GM21576 (cell line): ENCODE data around the gene PLK3.
"Not testable (repeated sequence)": the region's sequence is repeated elsewhere in the genome, so short reads cannot be mapped to it uniquely, and the experiment has no call there.

Source experiments
- ATAC-seq: cut with Tn5 transposase; IDR thresholded peaks from one replicate; pipeline ENCODE4 v1.9.1; 2021; ENCODE audit warnings: mild to moderate bottlenecking, moderate library complexity; ENCODE audit not compliant: unreplicated experiment

Gene PLK3

DNA sequence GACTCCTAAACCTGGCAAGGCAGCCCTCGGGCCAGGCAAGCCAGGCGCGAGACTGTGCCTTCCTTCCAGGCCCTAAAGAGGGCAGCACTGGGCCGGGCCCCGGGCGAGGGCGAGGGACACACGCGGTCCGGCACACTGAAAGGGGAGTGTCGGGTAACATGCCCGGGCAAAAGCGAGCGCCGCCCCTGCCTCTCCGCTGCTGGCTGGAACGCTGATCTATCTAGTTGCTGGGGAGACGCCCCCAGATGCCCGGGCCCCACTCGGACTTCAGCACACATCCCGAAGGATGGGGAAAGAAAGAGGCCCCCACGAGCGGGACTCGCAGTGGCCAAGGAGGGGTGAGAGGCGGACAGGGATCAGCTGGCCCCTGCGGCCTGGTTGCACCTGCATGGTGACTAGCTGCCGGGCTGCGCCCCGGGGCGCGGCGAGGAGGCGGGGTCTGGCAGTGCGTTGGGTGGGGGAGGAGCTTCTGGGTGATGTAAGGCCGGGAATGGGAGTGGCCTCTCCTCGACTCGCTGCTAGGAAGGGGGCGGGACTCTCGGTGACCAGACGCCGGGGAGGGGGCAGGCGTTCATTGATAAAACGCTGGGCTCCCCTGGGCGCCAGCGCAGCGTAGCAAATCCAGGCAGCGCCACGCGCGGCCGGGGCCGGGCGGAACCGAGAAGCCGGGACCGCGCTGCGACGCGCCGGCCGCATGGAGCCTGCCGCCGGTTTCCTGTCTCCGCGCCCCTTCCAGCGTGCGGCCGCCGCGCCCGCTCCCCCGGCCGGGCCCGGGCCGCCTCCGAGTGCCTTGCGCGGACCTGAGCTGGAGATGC, at the start of gene PLK3:
TSS of gene PLK3 (plus strand) at position 608 of the 815 bp plus-strand sequence. CDS start at position 695, 87 bp downstream.
- peak; percentile 78 for ATAC-seq

DNA sequence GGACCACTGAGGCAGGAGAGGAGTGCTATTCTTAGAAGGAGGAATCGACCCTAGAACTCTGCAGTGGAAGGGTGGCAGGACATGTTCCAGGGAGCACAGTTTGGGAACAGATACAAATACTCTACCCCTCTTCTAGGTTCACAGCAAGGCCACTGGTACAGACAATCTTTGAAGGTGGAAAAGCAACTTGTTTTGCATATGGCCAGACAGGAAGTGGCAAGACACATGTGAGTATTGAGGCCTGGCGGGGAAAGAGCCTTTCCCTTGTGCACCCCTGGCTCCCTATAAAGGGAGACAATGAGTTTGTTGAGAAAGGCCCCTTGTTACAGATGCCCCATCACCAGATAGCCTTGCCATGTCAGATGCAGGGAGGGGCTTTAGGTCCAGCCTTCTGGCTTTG, 42.8 kb upstream of the PLK3 start:
- no peak for ATAC-seq

DNA sequence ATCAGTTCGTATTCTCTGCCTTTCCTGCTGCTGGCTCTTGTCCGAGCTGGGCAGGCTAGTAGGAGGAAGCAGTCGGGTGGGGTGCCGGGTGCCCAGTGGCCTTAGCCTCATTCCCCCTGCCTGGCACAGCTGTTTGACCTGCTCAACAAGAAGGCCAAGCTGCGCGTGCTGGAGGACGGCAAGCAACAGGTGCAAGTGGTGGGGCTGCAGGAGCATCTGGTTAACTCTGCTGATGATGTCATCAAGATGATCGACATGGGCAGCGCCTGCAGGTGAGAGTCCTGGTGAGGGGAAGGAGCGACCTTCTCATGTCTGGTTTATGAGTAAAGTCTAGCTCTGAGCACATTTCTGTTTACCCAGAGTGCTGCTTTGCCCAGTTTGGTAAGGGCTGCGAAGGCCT, 41.1 kb upstream of the PLK3 start:
- ATAC-seq: no peak

DNA sequence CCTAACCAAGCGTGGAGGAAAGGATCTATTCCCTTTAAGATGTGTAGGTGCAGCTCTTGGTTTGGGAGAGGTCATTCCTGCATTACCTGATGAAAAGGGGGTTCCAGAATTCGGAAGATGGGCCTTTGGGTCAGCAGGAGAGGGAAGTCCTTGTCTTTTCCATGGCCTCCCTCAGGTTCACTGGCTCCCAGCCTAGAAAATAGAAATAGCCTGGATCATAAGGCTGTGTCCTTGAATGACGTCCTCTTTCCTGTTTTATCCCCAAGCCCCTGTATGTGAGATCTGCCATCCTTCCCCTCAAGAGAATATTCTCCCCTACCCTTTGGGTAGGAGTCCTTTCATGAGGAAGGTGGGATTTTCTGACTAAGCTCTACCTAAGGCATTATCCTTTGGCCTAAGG, 39.3 kb upstream of the PLK3 start:
- ATAC-seq: no peak

DNA sequence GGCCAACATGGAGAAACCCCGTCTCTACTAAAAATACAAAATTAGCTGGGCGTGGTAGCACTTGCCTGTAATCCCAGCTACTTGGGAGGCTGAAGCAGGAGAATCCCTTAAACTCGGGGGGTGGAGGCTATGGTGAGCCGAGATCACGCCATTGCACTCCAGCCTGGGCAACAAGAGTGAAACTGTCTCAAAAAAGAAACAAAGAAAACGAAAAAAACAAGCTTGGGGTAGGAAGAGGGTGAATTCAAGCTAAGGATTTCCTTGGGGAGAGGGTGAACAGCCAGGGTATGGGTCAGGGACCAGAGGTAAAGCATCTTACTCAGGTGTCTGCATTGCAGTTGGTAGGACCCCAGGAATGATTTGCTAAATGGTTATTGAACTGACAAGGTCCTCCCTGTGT, 33.8 kb upstream of the PLK3 start:
- not testable (repeated sequence) for ATAC-seq

DNA sequence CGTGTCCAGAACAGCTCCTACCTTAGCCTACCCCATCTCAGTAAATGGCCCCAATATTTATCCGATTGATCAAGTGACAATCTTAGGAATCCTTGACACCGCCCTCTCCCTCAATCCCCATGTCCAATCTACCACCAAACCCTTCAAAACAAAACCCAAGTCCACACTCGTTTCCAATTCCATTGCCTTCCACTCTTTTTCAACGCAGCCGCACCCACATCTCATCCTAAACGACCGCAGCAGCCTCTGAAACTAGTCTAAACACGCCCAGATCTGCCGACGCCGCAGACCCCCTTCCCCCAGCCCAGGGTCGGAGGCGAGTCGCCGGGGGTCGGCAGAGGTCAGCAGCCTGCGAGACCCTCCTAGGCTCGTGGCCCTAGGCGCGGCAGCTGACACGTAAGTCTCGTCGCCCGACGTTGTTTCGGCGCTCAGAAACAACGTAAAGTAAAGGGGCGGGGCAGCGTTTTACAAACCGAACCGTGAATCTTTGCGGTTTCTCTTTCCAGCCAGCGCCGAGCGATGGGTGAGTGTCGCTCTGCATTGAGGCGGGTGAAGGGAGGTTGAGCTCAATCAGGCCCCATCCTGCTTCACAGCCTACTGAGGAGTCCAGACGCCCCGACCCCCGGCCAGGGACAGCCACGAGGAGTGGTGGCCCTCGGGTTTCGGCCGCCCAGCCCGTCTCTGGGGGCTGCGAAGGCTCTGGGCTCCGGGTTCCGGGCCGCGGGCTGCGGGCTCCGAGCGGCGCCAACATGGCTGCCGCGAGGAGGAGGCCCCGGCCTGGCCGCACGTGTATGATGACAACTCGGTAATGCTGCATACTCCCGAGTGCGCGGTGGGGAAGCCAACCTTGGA, 24.9 kb upstream of the PLK3 start, which contains the start of gene RPS8:
TSS of gene RPS8 (plus strand) at position 463 of the 852 bp plus-strand sequence. CDS start at position 520, 57 bp downstream.
- ATAC-seq: peak; percentile 63

DNA sequence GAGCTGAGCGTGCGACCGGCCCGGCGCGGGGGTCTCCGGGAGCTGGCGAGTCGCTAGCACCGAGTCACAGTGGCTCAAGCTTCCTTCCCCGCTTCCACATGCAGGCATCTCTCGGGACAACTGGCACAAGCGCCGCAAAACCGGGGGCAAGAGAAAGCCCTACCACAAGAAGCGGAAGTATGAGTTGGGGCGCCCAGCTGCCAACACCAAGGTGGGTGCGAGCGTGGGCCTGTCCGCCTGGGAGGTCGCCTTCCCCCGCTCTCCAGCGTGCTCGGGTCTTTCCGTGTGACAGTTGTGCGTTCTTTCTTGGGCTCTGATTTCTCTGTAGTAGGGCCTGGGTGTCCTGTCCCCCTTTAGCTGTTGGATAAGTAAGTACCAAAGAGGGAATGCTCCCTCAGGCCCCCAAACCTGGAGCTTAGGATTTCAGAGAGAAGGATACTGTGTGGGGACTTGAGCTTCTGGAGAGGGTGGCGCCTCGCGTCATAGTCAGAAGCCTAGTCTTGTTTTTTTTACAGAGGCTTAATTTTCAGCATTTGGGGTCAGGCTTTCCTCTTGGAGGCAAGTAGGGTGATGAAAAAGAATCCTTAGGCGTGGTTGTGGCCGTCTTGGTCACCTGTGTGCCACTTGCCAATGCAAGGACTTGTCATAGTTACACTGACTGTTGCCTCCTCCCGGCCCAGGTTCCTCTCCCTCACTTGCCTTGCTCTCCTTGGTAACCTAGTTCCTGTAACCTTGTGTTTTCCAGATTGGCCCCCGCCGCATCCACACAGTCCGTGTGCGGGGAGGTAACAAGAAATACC, 24.0 kb upstream of the PLK3 start:
- ATAC-seq: peak; percentile 9

DNA sequence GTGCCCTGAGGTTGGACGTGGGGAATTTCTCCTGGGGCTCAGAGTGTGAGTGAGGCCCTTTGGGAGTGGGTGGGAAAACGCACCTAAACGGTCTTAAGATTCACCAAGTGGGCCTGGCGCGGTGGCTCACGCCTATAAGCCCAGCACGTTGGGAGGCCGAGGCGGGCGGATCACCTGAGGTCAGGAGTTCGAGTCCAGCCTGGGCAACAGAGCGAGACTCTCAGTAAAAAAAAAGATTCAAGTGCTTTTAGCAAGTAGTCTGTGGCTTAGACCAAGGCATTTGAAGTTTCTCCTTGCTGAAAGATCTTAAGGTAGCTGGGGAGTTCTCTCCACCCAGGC, 23.5 kb upstream of the PLK3 start:
- ATAC-seq: no peak

DNA sequence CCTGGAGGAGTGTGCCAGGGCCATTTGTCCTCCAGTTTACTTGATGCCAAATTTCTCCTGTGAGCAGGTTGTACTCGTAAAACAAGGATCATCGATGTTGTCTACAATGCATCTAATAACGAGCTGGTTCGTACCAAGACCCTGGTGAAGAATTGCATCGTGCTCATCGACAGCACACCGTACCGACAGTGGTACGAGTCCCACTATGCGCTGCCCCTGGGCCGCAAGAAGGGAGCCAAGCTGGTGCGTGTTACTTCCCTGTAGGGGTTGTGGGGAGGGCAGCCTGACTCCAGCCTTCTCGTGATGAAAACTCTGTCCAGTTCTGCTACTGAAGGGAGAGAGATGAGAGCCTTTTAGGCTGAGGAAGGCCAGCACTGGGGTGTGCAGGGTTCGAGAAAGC, 22.6 kb upstream of the PLK3 start:
- ATAC-seq: no peak

DNA sequence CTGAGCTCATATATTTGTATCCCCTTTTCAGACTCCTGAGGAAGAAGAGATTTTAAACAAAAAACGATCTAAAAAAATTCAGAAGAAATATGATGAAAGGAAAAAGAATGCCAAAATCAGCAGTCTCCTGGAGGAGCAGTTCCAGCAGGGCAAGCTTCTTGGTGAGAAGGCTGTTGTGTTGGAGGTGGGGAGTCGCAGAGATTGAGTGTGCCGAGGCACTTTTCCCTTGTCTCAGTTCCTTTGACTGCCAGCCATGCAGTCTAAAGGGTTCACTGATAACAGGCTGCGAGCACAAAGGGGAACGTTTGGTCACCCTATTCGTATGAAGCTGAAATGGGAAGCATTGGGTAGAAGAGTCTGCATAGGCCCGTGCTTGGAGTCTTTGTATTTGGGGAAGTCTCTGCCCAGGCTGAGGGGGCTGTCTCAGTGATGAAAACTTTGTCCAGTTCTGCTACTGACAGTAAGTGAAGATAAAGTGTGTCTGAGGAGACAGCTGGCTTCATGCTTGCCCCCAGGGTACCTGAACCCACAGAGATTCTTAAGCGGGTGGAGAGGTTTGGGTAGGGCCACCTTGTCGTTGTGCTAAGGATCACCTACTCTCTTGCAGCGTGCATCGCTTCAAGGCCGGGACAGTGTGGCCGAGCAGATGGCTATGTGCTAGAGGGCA, 22.1 kb upstream of the PLK3 start:
- no peak for ATAC-seq

DNA sequence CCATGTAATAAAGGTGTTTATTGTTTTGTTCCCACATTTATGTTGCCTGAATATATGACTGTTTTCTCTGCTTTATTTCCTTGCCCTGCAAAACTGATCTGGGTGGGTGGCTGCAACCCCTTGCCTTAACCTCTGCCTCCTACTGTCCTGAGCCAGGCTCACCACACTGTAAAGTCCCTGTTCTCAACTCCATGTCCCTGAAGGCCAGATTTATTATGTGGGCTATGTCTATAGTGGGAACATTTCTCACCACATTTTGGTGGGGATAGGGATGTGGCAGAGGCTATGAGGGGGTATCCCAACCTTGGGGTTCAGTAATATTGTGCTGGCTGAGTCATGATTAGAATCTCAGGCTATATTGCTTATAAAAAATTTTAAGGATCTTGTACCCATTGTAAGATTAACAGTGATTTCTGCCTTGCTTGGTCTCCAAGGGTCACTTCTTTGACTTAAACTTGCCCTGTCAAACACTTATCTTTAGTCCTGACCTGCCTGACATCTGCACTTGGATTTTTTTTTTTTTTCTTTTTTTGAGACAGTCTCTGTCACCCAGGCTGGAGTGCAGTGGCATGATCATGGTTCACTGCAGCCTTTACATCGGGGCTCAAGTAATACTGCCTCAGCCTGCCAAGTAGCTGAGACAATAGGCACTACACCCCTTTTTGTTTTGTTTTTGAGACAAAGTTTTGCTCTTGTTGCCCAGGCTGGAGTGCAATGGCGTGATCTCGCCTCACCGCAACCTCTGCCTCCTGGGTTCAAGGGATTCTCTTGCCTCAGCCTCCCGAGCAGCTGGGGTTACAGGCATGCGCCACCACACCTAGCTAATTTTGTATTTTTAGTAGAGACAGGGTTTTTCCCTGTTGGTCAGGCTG, 21.2 kb upstream of the PLK3 start:
- ATAC-seq: no peak

DNA sequence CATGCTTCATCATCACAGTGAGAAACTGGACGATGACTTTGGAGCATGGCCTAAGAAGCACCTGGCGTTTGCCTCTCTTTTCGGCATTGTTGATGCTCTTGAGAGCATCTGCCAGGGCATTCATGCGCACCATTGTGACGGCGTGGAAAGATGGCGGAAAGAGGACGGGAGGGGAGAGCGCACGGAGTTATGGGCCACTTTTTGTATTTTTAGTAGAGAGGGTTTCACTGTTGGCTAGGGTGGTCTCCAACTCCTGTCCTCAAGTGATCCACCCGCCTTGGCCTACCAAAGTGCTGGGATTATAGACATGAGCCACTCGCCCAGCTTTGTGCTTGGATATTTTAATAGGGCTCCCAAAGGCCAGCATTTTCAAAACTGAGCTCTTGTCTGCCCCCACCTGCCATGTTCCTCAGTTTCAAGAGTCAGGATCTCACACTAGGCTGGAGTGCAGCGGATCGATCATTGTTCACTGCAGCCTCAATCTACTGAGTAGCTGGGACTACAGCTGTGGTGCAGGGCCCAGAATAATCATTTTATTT, 19.5 kb upstream of the PLK3 start:
- ATAC-seq: no peak

DNA sequence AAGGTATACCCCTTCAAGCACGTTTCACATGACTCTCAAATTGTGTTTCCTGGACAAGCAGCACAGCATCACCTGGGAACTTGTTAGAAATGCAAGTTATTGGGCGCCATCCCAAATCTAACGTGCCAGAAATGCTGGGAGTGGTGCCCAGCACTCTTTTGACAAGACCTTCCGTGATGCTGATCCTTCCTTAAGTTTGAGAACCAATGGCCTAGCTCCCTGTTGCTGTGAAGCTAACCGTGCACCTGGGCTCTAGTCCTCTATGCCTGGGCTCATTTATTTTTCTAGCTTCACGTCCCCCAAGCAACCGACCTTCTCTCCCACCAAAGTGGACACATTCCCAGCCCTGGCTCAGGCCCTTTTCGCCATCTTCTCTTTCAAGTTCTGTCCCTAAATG, 16.5 kb upstream of the PLK3 start:
- ATAC-seq: no peak

DNA sequence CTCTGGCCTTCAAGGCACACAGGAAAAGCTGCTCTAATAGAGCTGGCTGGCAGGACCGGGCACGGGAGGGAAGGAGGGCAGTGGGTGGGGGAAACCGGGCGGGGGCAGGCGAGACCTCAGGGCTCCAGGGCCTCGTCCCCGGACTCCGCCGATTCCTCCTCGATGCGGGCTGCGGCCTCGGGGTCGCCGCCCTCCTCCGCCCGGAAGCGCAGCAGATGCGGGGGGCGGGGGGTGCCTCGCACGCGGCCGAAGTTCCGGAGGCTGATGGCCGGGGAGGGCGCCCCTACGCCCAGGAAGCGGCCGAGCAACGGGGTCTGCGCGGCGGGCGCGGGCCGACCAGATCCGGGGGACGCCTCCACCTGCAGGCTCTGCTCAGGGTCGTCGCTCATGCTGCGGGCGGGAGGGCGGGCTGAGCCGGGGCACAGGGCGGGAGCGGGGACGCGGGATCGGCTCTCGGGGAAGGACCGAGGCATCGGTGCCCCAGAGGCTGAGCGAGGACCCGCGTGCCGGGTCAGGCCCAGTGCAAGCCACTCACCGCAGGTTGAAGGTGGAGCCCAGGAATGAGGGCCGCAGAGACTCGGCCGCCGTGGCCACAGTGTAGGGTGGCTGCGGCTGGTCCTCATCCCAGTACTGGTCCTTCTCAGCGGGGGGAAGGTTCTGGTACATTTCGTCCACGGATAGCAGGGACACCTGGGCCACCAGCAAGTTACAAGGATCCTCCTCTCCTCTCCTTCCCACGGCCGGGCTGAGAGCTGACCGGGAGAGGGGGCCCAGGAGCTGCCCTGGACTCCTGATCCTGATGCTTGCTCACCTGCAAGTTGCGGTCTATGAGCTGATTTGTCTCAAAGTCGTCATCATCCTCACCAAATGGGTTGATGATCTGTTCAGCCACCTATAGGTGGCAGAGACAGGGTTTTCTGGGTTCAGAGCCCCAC, 15.8 kb upstream of the PLK3 start:
- no peak for ATAC-seq

DNA sequence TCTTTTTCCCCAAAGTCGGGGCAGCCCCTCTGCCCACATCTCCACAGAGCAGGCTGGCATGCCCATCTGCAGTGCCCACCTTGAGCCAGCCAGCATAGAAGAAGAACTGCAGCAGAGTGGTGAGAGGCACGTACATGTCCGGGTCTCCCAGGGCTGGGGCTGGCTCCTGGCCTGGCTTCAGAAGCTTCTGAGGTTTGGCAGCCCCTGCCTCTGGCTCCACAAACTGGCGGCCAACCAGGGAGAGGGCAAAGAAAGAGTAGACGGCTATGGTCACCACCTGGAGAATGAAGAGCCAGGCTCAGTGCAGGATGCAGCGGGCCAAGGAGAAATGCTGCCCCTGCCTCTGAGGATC, 15.2 kb upstream of the PLK3 start:
- no peak for ATAC-seq

DNA sequence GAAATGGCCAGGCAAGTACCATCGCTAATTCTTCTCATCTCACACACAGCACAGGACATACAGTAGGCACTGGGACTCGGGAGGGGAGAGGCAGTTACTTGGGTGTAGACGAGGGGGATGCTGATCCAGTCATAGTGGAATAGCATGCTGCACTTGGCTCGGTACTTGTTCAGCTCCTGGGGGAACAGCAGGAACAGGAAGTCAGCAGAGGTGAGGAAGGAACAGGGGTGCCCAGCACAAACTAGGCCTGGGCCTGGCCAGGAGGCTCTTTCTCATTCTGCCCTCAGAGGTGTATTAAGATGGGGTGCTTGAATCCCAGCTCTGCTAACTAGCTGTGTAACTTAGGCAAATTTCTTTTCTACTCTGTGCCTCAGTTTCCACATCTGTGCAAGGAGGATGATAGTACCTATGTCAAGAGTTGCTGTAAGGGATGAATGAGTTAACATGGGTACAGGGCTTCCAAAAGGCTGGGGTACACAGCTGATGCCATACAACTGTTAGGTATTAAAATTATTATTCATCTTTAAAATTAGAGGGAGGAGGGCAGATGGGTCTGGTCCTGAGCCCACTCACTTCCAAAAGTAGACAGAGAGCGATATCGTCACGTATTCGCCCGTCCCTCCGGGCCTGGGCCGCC, 14.6 kb upstream of the PLK3 start:
- no peak for ATAC-seq

DNA sequence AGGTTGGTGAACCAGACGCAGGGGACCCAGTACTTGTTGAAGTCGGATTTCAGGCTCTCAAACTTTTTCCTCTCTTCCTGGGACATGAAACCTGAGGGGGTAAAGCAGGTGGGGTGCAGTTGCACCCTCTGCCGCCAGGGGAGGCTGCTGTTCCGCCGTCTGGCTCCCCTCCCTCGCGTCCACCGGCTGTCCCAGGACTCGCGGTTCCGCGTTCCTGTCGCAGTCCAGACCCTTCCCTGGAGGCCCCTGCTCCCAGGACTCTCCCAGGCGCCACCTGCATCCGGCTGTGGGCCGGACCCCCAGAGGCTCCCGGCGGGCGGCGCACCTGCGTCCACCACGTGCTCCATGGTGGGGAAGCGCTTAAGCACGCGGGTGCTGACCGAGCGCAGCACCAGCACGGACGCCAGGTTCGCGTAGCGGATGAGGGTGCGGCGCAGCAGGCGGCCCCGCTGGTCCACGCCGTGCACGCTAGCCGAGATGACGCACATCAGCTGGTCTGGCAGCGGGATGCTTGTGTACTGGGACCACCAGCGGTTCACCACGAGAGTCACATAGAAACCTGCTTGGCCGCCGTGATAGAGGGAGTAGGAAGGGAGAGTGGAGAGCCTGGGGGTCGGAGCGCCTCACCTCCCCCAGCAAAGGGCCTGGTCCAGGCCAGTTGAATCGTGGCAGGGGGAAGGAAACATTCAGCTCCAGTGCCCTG, 13.9 kb upstream of the PLK3 start:
- ATAC-seq: peak; percentile 47
